HCT116 (cell line): ENCODE results near the gene ZNF488. TPM values are rescaled to one million over a fixed set of nuclear protein-coding genes. Genes with fewer than 3 reads are reported as not detected.

ENCODE experiments used
- ATAC-seq: fragments of 200-7000 bp; cut with Tn5 transposase; 2 replicates; pipeline ENCODE4 v1.9.1; 2020; ENCODE audit warnings: mild to moderate bottlenecking, moderate library complexity
- BruUV-seq: library from RNA; stranded (reverse); fragments of 400-500 nt; replicated peaks from 2 replicates; lab custom pipeline; 2021; lab: Mats Ljungman, UMichigan
- CTCF ChIA-PET: fragments of 300-600 bp; sonication (Branson Sonifier 250); formaldehyde crosslinking; loops from one replicate; lab custom pipeline; 2021; ENCODE audit warnings: antibody characterized with exemption; lab: Charles Lee
- POLR2A ChIA-PET: fragments of 300-600, 350-600 bp; sonication (Branson Sonifier 250); formaldehyde crosslinking; loops from one replicate; lab custom pipeline; 2021; ENCODE audit warnings: antibody characterized with exemption; lab: Charles Lee
- RAD21 ChIA-PET, 2 experiments: fragments of 300-600 bp; sonication (Branson Sonifier 250); formaldehyde crosslinking; loops; one replicate each; lab custom pipeline; 2023; ENCODE audit warnings: low total read pairs in 2 of 2; ENCODE audit not compliant: uncharacterized antibody in 2 of 2, unreplicated experiment in 2 of 2, low non-redundant PET in 1 of 2; lab: Charles Lee
- DNase-seq: peaks from one replicate; pipeline ENCODE4 v3.0.0-alpha.2; 2010; ENCODE audit warnings: low read depth, low spot score
- H2AFZ ChIP-seq: fragments of 200-600 bp; shearing (Covaris generic), sonication (generic); 2 replicates; pipeline ENCODE4 v1.6.1; 2017; ENCODE audit warnings: low read depth, mixed run types, mixed read lengths, antibody characterized with exemption, low read length; ENCODE audit not compliant: poor library complexity, severe bottlenecking
- H3K27ac ChIP-seq: 2 replicates; pipeline ENCODE4 v1.5.1; 2012; ENCODE audit warnings: low read depth, low read length
- H3K27me3 ChIP-seq: fragments of 200-600 bp; sonication (generic); 2 replicates; pipeline ENCODE4 v1.6.1; 2016; ENCODE audit warnings: mixed run types, low read length, mixed read lengths; ENCODE audit not compliant: insufficient read depth
- H3K36me3 ChIP-seq, 2 experiments: fragments of 200-500 bp in 1 of 2; fragments of 200-600 bp in 1 of 2; sonication (Bioruptor generic) in 1 of 2; sonication (generic) in 1 of 2; 2 replicates each; pipeline versions ENCODE4 v1.5.1 to v1.6.1; 2014 to 2016; ENCODE audit warnings: low read length in 2 of 2, inconsistent platforms in 1 of 2, mixed read lengths in 1 of 2, mixed run types in 1 of 2; ENCODE audit not compliant: insufficient read depth in 2 of 2, control insufficient read depth in 1 of 2
- H3K4me1 ChIP-seq, 2 experiments: fragments of 200-600 bp in 1 of 2; sonication (generic) in 1 of 2; 2 replicates each; pipeline versions ENCODE4 v1.5.1 to v1.6.1; 2012 to 2017; ENCODE audit warnings: low read length in 2 of 2, inconsistent platforms in 1 of 2, mild to moderate bottlenecking in 1 of 2, mixed read lengths in 1 of 2, mixed run types in 1 of 2, moderate library complexity in 1 of 2; ENCODE audit not compliant: insufficient read depth in 2 of 2, control insufficient read depth in 1 of 2
- H3K4me2 ChIP-seq: fragments of 200-600 bp; sonication (generic); 2 replicates; pipeline ENCODE4 v1.6.1; 2017; ENCODE audit warnings: mixed run types, low read length, mixed read lengths
- H3K4me3 ChIP-seq, 2 experiments: fragments of 200-600 bp in 1 of 2; sonication (generic) in 1 of 2; replicated peaks in 1 of 2; 2 replicates each; pipeline ENCODE4 v1.5.1; 2011 to 2016; ENCODE audit warnings: low read length in 2 of 2, control low read depth in 1 of 2, low read depth in 1 of 2, mild to moderate bottlenecking in 1 of 2, mixed read lengths in 1 of 2, mixed run types in 1 of 2
- H3K79me2 ChIP-seq: fragments of 200-600 bp; sonication (generic); 2 replicates; pipeline ENCODE4 v1.6.1; 2017; ENCODE audit warnings: mild to moderate bottlenecking, mixed run types, low read length, moderate library complexity, mixed read lengths; ENCODE audit not compliant: insufficient read depth
- H3K9ac ChIP-seq: fragments of 200-600 bp; sonication (generic); 2 replicates; pipeline ENCODE4 v1.6.1; 2016; ENCODE audit warnings: low read length, mixed read lengths
- H3K9me2 ChIP-seq: fragments of 200-600 bp; sonication (generic), shearing (Covaris generic); 2 replicates; pipeline ENCODE4 v1.6.1; 2017; ENCODE audit warnings: mixed run types, mild to moderate bottlenecking, moderate library complexity; ENCODE audit not compliant: insufficient read depth
- H3K9me3 ChIP-seq, 2 experiments: fragments of 200-500 bp in 1 of 2; fragments of 200-600 bp in 1 of 2; sonication (Bioruptor generic) in 1 of 2; sonication (generic) in 1 of 2; 2 replicates each; pipeline ENCODE4 v1.6.1; 2014 to 2017; ENCODE audit warnings: low read length in 2 of 2, mixed read lengths in 2 of 2, inconsistent platforms in 1 of 2, low read depth in 1 of 2, mild to moderate bottlenecking in 1 of 2, mixed run types in 1 of 2, moderate library complexity in 1 of 2; ENCODE audit not compliant: control insufficient read depth in 1 of 2, insufficient read depth in 1 of 2
- H4K20me1 ChIP-seq: fragments of 200-600 bp; sonication (generic), shearing (Covaris generic); 2 replicates; pipeline ENCODE4 v1.6.1; 2017; ENCODE audit warnings: mixed run types, mild to moderate bottlenecking, moderate library complexity; ENCODE audit not compliant: insufficient read depth
- CBX3 ChIP-seq: IDR thresholded peaks from 2 replicates; pipeline ENCODE4 v1.6.1; 2012; ENCODE audit warnings: low read depth
- CEBPB ChIP-seq: IDR thresholded peaks from 2 replicates; pipeline ENCODE4 v1.6.1; 2012; ENCODE audit warnings: low read depth
- EGR1 ChIP-seq: IDR thresholded peaks from 2 replicates; pipeline ENCODE4 v1.6.1; 2012; ENCODE audit warnings: low read depth
- ELF1 ChIP-seq: IDR thresholded peaks from 2 replicates; pipeline ENCODE4 v1.6.1; 2012; ENCODE audit warnings: low read depth, borderline replicate concordance
- EZH2phosphoT487 ChIP-seq: fragments of 200-600 bp; IDR thresholded peaks from 2 replicates; pipeline ENCODE4 v1.6.1; 2018; ENCODE audit warnings: antibody characterized with exemption, borderline replicate concordance
- FOSL1 ChIP-seq: IDR thresholded peaks from 2 replicates; pipeline ENCODE4 v1.6.1; 2012; ENCODE audit warnings: low read depth
- JUND ChIP-seq: IDR thresholded peaks from 2 replicates; pipeline ENCODE4 v1.6.1; 2012
- MAX ChIP-seq: IDR thresholded peaks from 2 replicates; pipeline ENCODE4 v1.6.1; 2012
- POLR2A ChIP-seq: IDR thresholded peaks from 2 replicates; pipeline ENCODE4 v1.7.0; 2011; ENCODE audit warnings: borderline replicate concordance; ENCODE audit not compliant: insufficient read depth, insufficient read length; ENCODE audit errors: extremely low read depth
- POLR2AphosphoS5 ChIP-seq: IDR thresholded peaks from 2 replicates; pipeline ENCODE4 v1.6.1; 2011; ENCODE audit warnings: mild to moderate bottlenecking, low read depth, low read length, moderate library complexity
- SIN3A ChIP-seq: IDR thresholded peaks from 2 replicates; pipeline ENCODE4 v1.6.1; 2012; ENCODE audit warnings: low read depth
- SRF ChIP-seq: IDR thresholded peaks from 2 replicates; pipeline ENCODE4 v1.6.1; 2012; ENCODE audit warnings: low read depth
- TCF7L2 ChIP-seq: IDR thresholded peaks from 2 replicates; pipeline ENCODE4 v1.7.0; 2011; ENCODE audit warnings: borderline replicate concordance, inconsistent platforms; ENCODE audit not compliant: insufficient read depth, insufficient read length; ENCODE audit errors: extremely low read depth
- ZFX ChIP-seq: fragments of 450-650 bp; IDR thresholded peaks from 2 replicates; pipeline ENCODE4 v1.6.1; 2017
- ZNF274 ChIP-seq: fragments of 200-500 bp; sonication (Bioruptor generic); IDR thresholded peaks from 2 replicates; pipeline ENCODE4 v1.6.1; 2014; ENCODE audit warnings: mild to moderate bottlenecking, low read depth, low read length, inconsistent platforms
- intact Hi-C: fragments of 100-400 bp; cut with micrococcal nuclease; formaldehyde crosslinking; loops from 2 replicates; pipeline ENCODE4 v1.10.0; 2022
- total RNA-seq: library from RNA; stranded (reverse); gene quantifications from one replicate; pipeline ENCODE4 v1.2.1, GENCODE V29; 2021; ENCODE audit not compliant: unreplicated experiment
- TF ChIP-seq, protein P1 (sequence below): IDR thresholded peaks from 2 replicates; pipeline ENCODE4 v1.6.1; 2012; ENCODE audit warnings: low read depth
- TF ChIP-seq, protein P2 (sequence below), 3 experiments: fragments of 200-600 bp in 1 of 3; sonication (generic) in 1 of 3; IDR thresholded peaks in 2 of 3; conservative IDR thresholded peaks in 1 of 3; 2 replicates each; pipeline ENCODE4 v1.5.1; 2012 to 2017; ENCODE audit warnings: low read depth in 2 of 3, low read length in 2 of 3, antibody characterized with exemption in 1 of 3, borderline replicate concordance in 1 of 3, control low read depth in 1 of 3, mild to moderate bottlenecking in 1 of 3, mixed read lengths in 1 of 3, mixed run types in 1 of 3, moderate library complexity in 1 of 3; ENCODE audit not compliant: insufficient read depth in 1 of 3
- TF ChIP-seq, protein P3 (sequence below): IDR thresholded peaks from 2 replicates; pipeline ENCODE4 v1.6.1; 2012

The ZNF488 gene
- total RNA-seq, 1 experiment from 2014 or later: 3.9 TPM

- intact Hi-C loops: loop anchor here (5.0 kb wide), 1 partner anchor 74 kb away; no protein-coding TSS in a partner anchor
- ChIA-PET POLR2A (no interaction called here), CTCF (no interaction called here), RAD21 (no interaction called here)
- H3K27me3 ChIP-seq: no peaks in the 10 kb centered on the region
- H3K4me3 ChIP-seq: no peak overlapping the region
- TF ChIP-seq ZFX (no peak), POLR2A (no peak), SIN3A (no peak), MAX (no peak), JUND (no peak), TCF7L2 (no peak), FOSL1 (no peak), POLR2AphosphoS5 (no peak), ELF1 (no peak), EGR1 (no peak), SRF (no peak), CBX3 (no peak), CEBPB (no peak), EZH2phosphoT487 (no peak), ZNF274 (no peak)
- TF ChIP-seq, protein P1, sequence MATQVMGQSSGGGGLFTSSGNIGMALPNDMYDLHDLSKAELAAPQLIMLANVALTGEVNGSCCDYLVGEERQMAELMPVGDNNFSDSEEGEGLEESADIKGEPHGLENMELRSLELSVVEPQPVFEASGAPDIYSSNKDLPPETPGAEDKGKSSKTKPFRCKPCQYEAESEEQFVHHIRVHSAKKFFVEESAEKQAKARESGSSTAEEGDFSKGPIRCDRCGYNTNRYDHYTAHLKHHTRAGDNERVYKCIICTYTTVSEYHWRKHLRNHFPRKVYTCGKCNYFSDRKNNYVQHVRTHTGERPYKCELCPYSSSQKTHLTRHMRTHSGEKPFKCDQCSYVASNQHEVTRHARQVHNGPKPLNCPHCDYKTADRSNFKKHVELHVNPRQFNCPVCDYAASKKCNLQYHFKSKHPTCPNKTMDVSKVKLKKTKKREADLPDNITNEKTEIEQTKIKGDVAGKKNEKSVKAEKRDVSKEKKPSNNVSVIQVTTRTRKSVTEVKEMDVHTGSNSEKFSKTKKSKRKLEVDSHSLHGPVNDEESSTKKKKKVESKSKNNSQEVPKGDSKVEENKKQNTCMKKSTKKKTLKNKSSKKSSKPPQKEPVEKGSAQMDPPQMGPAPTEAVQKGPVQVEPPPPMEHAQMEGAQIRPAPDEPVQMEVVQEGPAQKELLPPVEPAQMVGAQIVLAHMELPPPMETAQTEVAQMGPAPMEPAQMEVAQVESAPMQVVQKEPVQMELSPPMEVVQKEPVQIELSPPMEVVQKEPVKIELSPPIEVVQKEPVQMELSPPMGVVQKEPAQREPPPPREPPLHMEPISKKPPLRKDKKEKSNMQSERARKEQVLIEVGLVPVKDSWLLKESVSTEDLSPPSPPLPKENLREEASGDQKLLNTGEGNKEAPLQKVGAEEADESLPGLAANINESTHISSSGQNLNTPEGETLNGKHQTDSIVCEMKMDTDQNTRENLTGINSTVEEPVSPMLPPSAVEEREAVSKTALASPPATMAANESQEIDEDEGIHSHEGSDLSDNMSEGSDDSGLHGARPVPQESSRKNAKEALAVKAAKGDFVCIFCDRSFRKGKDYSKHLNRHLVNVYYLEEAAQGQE: no peak
- TF ChIP-seq, protein P2, sequence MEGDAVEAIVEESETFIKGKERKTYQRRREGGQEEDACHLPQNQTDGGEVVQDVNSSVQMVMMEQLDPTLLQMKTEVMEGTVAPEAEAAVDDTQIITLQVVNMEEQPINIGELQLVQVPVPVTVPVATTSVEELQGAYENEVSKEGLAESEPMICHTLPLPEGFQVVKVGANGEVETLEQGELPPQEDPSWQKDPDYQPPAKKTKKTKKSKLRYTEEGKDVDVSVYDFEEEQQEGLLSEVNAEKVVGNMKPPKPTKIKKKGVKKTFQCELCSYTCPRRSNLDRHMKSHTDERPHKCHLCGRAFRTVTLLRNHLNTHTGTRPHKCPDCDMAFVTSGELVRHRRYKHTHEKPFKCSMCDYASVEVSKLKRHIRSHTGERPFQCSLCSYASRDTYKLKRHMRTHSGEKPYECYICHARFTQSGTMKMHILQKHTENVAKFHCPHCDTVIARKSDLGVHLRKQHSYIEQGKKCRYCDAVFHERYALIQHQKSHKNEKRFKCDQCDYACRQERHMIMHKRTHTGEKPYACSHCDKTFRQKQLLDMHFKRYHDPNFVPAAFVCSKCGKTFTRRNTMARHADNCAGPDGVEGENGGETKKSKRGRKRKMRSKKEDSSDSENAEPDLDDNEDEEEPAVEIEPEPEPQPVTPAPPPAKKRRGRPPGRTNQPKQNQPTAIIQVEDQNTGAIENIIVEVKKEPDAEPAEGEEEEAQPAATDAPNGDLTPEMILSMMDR (IDR thresholded peaks at IDR 0.05 in 2 of 3, conservative IDR thresholded peaks at IDR 0.05 in 1 of 3; ENCODE audit: borderline replicate concordance in 1 of 3, insufficient read depth in 1 of 3, low read depth in 2 of 3, low read length in 2 of 3): no peak
- TF ChIP-seq, protein P3, sequence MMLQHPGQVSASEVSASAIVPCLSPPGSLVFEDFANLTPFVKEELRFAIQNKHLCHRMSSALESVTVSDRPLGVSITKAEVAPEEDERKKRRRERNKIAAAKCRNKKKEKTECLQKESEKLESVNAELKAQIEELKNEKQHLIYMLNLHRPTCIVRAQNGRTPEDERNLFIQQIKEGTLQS: no peak
- H3K27ac ChIP-seq: no peak overlapping the region
- H4K20me1 ChIP-seq: no peaks in the 10 kb centered on the region
- no peak overlapping the region for H3K9ac ChIP-seq
- H3K4me1 ChIP-seq: peaks cover 0 to 18% of the 10 kb centered on the region in 2 experiments; a peak in 1 of 4 replicates
- no peaks in the 10 kb centered on the region for H3K36me3 ChIP-seq
- BruUV-seq: no TSS peak
- H3K79me2 ChIP-seq: no peaks in the 10 kb centered on the region
- no peaks in the 10 kb centered on the region for H3K9me3 ChIP-seq
- H3K4me2 ChIP-seq: no peak overlapping the region
- DNase-seq (no peak), ATAC-seq (no peak)
- no peaks in the 10 kb centered on the region for H3K9me2 ChIP-seq
- H2AFZ ChIP-seq: no peak overlapping the region
Observed at GRCh38 chr10:47363781-47364180, 20.3 kb downstream of the ZNF488 start.
